GM21825 (cell line): ENCODE measurements around the gene RIMKLA.

Experiments used
- ATAC-seq: cut with Tn5 transposase; IDR thresholded peaks from one replicate; pipeline ENCODE4 v1.9.1; 2021; ENCODE audit warnings: mild to moderate bottlenecking, moderate library complexity; ENCODE audit not compliant: unreplicated experiment

The RIMKLA gene

DNA sequence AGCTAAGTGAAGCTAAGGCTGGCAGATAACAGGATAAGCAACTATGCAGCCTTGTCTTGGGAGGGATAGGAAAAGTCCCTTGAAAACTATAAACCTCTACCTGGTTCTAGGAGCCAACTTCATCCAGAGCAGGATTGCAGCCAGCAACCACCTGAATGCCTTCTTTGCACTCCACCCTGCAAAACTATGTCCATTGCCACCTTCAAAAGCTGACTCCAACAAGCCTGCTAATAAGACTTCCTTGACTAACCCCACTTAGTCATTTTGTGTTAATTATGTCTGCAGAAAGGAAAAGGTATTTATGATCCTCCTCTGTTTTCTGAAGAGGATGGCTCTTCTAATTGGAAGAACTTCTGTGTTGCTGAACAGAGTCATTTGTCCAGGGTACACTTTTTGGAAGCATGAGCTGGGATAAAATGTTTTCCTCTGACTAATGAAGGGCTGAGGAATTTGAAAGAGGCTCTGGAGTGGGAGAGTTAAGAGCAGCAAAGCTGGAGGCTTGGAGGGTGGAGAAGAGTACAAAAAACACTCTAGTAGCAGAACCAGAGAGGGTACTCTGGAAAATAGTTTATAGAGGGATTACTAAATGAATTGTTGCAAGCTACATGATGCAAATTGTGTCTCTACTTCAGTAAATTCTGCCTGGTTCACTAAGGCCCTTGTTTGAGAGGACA, 9.6 kb upstream of the RIMKLA start:
- ATAC-seq, result no peak

DNA sequence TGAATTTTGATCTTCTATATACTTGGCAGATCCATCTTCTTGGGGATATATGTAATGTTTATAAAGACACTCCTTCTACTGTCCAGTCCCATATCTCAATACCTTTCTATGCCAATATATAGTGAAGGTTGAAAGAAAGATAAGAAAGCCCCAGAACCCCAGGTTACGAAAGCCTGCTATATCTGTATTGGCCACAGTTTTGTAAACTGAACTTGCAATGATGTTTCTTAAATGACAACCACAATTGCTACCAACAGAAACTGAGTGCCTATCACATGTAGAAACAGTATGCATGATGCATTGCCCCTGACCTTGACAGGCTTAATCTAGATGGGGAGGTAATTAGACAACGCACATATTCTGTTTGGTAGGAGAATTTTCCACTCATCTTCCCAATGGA, 7.8 kb upstream of the RIMKLA start:
- no peak for ATAC-seq

DNA sequence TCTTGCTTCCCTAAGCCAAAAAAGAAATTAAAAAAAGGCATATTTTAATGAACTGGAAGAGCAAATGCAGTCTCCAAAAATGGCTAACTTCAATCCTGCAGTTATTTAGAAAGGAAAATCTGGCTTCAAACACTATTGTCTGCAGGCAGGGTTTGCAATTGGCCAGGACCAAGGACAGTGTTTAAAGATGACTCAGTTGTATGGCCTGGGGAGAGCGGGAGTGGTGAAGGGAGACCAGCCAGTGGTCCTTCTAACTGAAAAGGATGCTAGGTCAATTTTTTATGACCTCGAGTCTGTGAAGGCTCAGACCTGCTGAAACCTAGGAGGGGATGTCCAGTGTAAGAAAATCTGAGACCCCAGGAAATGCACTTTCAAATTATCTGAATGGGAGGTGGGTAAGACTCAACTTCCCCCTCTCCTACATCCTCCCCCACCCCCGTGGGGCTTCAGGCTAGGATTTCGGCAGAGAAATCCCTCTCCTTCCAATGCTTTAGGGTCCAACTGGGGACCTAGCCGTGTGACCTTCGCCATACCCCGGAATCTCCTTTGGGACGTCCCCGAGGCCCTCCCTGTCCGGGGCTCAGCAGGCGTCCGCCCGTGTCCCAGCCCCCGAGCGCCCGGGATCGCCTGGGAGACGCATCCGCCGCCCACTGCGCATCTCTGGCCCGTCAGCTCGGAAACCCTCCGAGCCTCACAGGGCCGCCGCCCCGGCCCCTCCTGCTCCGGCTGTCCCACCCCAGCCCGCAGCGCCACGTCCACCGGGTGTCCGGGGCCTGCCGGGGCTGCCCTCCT, 602 bp upstream of the RIMKLA start:
- peak; percentile 40 for ATAC-seq

DNA sequence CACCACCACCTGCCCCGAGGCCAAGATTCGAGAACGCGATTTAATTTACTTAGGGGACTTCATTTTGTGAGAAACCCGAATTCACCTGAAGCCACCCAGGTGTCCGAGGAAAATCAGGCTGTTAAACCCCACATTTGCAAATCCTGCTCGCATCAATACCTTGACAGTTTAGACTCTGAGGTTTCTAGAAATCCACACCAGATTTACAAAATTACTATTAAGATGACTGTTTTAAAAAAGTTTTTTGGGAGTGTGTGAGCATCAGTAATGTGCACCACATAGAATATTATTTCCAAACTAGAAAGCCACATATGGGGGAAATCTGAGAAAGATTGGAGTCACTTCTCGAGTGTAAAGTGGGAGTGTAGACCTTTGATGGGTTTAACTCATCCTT, 685 bp downstream of the RIMKLA start:
- ATAC-seq, result no peak

DNA sequence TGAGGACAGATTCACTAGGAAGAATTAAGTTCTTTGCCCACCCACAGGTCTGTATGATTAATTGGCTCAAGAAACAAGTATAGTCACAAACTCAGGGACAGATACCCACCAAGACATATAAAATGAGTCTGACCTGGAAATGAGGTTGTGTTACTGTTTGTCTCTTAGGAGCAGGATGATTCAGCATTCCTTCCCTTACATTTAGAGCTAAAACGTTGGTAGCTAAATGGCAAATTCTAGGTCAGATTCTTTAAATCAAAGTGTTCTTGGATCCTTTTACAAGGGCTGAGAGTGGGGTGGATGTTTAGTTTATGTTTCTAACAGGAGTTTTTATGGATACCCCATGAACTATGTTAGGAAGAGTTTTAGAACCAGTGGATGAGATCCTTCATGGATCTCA, 4.7 kb downstream of the RIMKLA start:
- no peak for ATAC-seq

DNA sequence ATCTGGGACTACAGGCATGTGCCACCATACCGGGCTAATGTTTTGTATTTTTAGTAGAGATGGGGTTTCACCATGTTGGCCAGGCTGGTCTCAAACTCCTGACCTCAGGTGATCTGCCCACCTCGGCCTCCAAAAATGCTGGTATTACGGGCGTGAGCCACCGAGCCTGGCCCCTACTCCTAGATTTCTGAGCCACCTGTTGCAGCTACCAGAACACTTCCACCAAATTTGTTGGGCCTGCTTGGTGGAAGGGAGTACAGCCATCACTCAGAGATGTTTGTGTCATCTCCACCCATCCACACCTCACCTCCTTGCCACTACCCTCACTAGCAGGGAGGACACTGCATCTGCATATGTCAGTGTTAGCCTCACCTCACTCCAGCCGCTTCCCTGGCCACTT, 5.5 kb downstream of the RIMKLA start:
- ATAC-seq, result no peak

DNA sequence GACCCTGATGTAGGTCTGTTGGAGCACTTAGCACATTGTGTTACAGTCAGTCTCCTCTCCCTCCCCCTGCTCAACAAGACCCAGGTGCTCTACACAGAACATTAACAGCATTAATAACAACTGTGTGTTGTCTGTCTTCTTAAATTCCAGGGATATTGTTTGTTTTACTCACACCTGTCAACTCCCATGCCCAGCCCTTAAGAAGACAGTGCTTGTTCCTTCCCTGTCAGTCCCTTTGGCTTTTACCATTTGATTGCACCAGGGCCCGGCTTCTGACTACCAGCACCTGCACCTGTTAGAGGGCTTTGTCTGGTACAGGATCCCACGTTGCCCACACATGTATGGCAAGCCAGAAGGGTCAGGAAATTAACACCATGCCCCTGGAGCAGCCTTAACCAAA, 11.7 kb downstream of the RIMKLA start:
- ATAC-seq, result no peak

DNA sequence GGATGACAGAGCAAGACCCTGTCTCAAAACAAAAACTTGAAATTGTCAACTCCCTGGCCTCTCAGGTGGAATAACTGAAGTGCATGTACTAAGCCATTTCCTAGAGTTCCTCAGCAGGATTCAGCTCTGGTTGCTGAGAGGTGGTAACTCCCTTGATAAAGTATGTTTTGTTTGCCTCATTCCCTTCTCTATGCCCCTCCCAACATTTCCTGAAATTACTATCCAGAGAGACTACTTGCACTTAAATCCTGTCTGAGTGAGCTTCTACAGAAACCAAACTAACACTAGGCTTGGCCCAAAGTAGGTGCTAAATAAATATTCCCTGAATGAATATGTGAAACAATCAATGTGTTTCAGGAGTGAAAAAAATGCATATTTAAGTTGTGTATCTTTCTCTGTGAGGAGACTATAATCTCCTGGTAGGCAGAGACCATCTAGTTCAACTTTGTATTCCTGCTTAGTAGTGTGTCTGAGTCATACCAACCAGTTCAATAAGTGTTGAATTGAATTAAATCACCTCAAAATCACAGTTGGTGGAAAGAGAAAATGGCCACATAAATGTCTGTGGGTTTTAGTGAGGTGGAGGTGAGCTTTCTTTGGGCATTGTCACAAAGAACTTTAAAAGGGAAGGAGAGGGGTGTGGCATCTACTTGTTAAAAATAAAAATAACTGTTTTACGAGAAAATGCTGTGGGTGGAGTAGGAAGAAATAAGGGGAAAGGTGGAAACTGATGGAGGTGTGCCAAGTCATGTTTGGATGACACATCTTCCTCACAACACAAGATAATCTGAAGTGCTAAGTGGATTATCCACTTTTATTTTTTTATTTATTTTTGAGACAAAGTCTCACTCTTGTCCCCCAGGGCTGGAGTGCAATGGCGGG, 12.6 kb downstream of the RIMKLA start:
- ATAC-seq, result no peak

DNA sequence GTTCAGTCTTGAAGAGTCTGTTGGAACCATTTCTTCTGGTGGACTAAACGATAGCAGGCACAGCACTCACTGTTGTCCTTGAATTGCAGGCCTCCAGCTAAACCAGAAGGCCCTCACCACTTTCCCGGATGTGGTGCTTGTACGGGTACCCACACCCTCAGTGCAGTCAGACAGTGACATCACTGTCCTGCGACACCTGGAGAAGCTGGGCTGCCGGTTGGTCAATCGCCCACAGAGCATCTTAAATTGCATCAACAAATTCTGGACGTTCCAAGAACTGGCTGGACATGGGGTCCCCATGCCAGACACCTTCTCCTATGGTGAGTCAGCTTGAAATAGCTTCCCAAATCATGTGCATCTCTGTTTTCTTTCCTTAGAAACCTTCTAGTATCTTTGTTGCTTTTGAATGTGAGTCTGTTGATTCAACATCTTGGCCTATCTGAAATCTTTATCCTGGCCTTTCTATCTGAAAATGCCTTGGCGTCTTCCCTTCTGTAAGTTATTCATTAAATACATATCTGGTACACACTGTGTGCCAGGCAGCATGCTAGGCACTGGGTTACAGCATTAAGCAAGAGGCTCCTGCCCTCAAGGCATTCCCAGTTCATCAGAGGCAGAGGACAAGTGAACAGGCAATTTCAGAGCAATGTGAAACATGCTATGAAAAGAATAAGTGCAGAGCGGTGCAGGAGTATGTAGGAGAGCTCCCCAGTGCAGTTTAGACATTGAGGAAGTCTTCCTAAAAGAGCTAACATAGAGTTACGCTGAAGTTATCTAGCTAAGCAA, 18.9 kb downstream of the RIMKLA start:
- no peak for ATAC-seq

DNA sequence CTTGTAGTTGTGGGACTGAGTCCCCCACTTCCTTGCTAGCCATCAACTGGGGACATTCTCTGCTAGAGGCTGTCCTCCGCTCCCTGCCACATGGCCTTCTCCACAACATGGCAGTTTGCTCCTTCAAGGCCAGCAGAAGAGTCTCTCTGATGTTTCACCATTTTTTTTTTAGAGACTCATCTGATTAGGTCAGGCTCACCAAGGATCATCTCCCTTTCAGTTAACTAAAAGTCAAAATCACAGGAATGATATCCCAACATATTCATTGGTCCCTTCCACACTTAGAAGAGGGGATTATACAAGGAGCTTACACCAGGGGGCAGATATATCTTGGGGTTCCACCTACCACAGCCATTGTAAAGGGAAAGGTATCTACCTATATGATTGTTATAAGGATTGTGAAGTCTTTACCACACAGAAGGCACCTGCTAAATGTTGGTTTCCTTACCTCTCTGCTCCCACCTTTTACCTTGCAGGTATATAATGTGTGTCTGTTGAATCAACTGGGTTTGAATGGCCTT, 23.3 kb downstream of the RIMKLA start:
- ATAC-seq, result no peak

DNA sequence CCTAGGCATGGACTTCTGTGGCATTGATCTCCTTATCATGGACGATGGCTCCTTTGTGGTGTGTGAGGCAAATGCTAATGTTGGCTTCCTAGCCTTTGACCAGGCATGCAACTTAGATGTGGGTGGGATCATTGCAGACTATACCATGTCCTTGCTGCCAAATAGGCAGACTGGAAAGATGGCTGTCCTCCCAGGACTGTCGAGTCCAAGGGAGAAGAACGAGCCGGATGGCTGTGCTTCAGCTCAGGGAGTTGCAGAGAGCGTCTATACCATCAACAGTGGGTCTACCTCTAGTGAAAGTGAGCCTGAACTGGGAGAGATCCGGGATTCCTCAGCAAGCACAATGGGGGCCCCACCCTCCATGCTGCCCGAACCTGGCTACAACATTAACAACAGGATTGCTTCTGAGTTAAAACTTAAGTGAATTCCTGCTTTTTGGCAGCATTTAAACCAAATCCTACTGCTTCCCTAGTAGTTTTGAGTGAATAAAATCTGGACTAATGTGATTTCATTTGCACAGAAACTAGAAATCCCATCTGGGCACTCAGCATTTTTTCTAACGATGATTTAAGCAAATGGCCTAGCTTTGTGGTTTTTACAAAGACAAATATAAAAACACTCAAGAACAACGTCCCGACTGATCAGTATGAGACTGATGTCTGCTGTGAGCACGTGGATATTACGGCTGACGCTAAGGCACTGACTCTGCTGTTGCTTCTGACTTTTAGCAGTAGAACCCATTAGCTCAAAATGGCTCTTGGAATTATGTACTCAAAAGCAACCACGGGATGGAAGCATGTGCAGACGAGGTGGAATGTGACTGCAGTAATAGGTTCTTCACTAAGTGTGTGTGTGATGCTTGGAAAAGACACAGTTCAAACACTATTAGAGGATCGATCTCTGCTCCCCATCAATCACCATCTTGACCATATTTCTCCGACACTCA, 34.2 kb downstream of the RIMKLA start:
- ATAC-seq, result no peak

DNA sequence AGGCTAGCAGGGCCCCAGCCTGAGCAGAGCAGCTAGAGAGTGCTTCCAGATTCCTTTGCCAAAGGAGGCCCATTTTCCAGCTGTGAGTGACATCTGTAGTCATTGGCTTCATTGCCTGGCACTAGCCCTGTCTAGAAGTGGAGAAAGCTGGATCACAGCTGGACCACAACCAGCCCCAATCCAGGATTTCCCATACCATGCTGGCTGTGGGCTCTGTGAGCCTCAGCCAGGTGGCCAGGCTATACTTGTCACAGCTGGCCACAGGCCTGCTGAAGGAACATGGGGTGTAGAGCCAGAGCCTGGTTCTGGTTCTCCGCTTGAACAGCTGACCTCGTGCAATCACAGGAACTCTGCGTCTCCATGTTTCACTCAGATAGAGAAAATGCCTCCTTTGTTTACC, 36.6 kb downstream of the RIMKLA start:
- ATAC-seq, result no peak

DNA sequence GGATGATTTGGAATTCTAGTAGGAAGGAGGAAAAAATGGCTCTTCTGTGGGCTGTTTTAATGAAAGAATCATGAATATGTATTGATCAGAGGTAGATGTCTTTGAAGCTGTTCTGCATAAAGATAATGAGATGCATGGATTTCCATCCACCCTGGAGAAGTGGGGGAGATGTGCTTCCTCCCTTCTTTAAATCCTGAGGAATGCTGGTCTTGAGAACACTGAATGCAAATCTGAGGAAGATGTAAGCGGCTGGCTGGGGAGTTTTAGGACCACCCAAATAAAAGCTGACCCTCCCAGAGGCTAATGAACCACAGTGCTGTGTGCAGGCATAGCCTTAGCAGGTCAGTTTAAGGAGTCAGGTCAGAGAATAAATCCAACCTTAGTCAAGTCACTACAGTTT, 37.9 kb downstream of the RIMKLA start:
- ATAC-seq, result no peak

DNA sequence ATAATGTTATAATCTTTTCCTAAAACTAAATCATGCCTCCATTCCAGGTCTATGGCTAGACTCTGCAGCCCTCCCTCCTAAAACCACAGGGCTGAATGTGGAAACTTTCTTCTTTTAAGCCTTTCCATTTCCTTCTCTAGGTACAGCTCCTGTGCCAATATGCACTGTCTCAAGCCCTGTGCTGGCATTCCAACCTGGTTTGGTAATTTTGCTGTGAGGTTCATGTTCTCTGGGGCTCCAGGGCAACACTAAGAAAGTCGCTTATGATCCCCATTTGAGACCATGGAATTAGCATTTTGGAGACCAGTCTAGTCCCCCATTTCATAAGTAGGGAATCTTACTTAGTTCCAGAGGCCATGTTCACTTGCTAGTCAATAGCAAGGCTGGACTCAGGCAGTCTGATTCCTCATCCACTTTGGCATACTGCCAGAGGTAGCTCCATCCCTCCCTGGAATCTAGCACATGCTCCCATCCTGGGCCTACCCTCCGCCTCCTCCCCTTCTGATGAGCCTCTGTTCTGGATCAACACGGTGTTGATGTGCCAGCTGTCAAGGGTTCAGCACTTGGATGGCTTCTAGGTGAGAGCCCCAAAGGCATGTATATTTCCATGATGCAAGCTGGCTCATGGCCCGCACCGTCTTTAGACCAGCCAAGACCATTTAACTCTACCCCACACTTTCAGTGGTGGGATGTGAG, 38.7 kb downstream of the RIMKLA start:
- ATAC-seq, result no peak

DNA sequence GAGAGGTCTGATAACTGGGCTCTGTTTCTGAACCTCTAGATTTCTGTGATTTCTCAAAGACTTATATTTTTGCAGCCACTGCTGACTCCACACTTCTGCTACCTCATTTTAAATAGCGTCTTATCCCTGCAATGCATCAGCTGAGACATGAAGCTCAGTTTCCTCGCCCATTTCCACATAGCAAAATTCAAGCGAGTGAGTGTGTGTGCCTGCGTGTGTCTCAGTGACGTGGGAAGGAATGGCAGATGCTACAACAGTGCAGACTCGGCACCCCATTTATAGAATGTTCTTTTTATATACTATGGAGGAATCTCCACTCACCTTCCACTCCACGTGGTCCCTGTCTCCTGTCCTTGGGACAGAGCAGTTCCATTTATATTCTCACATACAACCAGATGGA, 39.5 kb downstream of the RIMKLA start:
- no peak for ATAC-seq

DNA sequence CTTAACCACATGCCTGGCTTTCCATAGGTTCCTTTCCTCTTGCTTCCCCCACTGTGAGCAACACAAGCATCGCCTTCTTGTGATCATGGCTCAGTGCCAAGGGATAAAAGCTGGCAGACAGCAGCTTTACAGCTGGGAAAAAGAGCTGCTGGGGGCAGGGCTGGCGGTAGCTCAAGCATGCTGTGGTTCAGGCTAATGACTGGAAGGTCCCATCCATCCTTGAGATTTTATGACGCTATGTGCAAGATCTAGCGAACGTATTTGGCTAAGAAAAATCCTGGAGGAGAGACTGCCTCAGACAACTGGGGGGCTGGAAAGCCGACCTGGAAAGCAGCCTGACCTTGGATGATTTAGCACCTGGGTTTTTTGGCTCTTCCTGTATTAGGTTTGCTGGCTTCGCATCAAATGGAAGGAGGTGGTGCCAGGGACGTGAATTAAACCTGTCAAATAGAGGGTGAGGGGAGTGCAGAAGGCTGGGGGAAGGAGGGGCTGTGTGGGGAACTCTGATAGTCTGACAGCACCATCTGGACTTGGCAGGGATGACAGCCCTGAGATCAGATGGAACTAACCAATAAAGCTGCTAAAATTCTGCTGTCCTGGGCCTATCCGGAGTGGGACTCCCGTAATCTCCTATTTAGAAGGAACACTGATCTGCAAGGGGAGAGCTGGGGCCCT, 40.5 kb downstream of the RIMKLA start:
- ATAC-seq, result no peak

DNA sequence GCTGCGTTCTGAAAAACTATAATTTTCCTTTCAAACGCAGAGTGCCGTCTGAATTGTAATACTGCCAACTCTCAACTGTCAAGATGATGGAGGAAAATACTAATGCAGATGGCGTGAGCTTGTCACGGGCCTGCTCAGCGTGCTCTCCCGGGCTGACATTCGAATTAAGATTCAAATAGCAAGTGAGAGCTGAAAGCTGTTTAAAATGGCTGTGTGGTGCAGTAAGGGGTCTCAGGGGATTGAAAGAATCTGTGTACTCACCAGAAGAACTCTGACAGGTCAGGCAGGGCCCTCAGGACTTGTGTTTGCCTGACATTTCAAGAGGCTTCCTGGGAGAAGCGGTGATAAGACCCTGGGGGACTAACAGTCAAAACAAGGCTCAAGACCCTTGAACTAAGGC, 42.1 kb downstream of the RIMKLA start:
- ATAC-seq, result no peak

DNA sequence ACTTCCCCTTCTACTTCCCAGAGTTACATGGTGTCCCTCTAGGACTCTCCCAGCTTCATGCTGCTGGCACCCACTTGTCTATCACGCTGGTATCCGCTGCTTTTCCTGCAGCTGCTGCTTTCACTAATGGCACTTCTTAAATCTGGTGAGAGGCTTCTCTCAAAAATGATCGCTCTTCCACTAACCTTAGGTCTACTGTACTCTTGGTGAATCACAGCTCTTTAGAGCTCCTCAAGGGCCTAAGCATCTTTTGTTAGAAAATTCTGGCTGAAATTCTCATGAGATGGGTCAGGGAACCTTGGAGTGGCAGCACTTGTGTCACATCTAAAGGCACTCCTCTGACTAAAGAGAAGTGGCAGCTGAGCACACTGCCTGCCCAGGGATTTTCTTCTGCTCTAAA, 43.1 kb downstream of the RIMKLA start:
- ATAC-seq, result no peak
